ENCODE results near the gene PSMA3.
A peak's percentile ranks its signal among the peaks of the same experiment; 100 is the strongest.

Gene PSMA3

DNA sequence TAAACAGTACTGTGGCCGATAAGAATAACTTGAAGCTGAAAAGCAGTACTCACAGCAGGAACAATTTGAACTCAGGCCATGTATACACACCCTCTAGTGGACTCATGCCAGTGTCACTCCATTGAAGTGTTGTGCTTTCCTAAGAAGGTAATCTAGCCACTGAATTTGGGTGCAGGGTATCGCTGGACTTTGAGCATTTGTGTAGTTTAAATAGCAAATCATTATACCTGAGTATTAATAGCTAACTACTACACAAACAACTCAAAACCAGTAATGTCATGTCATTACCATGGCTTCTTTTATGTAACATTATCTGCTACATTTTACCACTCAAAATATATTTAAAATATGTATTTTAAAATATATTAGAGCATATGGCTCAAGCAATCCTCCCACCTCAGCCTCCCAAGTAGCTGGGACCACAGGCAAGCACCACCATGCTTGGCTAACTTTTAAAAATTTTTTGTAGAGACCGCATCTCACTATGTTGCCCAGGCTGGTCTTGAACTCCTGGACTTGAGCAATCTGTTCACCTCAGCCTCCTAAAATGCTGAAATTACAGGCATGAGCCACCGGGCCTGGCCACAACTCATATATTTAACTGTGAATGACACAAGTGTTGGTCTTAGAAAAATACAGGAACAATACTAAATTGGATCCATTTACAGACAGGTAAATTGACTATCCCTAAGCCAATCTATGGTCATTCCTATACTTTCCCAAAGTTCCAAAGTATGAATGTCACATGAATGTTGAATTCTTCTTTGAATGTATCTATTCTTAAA, 28.1 kb downstream of the PSMA3 start:
- no peak for DNase-seq (ENCODE audit: low spot score)

DNA sequence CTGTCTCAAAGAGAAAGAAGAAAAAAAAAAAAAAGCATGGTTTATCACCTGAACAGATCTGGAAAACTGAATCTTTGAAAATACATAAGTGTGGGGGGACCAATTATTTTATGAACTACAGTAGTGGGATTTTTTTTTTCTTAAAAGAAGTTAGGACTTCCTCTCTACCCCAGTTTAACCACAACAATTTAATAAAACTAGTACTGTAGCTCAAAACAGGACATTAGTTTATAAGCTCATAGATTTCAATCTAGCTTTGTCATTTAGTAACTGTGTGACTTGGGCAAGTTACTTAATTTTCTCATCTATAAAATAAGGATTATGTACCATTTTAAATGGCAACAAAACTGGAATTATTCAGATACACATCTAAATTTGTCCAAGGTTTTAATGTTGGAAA, 30.2 kb downstream of the PSMA3 start:
- no peak for DNase-seq (ENCODE audit: low spot score)

DNA sequence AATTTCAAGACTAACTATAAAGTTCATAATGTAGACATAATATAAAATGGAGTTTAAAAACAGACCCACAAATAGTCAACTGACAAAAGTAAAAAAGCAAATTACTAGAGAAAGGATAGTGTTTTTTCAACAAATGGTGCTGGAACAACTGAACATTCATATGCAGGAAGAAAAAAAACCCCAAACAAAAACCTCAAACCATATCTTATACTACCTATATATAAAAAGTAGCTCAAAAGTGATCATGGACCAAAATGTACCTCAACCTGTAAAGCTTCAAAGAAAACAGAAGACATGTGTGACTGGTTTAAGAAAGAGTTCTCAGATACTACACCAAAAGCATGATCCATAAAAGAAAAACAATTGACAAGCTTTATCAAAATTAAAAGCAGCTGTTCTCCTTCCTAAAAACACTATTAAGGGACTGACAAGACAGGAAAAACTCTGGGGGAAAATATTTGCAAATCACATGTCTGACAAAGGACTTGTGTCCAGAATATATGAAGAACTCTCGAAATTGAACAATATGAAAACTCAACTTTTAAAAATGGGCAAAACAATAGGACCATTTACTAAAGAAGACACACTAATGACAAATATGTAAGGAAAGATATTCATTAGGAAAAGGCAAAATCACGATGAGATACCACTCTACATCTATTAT, 31.0 kb downstream of the PSMA3 start:
- no peak for DNase-seq (ENCODE audit: low spot score)

DNA sequence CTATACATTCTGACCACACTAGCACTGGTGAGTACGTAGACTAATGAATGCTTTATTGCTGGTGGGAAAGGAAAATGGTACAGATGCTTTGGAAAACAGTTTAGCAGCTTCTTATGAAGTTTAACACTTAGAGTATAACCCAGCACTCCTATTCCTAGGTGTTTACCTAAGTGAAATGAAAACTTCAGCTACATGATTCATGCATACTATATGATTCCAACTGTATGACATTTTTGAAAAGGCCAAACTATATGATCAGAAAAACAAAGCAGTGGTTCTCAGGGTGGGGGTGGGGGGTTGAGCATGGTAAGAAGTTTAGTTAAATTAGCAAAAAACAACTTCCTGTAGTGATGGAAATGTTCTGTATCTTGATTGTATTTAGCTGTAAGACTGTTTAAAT, 31.6 kb downstream of the PSMA3 start:
- no peak for DNase-seq (ENCODE audit: low spot score)

DNA sequence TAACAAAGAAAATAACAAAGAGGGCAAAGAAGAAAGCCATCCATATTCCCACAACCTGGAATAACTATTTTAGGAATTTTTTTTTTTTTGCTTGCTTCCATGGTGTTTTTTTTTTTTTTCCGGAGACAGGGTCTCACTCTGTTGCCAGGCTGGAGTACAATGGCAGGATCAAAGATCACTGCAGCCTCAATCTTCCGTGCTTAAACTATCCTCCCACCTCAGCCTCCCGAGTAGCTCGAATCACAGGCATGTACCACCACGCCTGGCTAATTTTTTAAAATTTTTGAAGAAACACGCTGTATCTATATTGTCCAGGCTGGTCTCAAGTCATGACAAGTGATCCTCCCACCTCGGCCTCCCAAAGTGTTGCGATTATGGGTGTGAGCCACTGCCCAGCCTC, 33.5 kb downstream of the PSMA3 start:
- DNase-seq (ENCODE audit: low spot score), result no peak

DNA sequence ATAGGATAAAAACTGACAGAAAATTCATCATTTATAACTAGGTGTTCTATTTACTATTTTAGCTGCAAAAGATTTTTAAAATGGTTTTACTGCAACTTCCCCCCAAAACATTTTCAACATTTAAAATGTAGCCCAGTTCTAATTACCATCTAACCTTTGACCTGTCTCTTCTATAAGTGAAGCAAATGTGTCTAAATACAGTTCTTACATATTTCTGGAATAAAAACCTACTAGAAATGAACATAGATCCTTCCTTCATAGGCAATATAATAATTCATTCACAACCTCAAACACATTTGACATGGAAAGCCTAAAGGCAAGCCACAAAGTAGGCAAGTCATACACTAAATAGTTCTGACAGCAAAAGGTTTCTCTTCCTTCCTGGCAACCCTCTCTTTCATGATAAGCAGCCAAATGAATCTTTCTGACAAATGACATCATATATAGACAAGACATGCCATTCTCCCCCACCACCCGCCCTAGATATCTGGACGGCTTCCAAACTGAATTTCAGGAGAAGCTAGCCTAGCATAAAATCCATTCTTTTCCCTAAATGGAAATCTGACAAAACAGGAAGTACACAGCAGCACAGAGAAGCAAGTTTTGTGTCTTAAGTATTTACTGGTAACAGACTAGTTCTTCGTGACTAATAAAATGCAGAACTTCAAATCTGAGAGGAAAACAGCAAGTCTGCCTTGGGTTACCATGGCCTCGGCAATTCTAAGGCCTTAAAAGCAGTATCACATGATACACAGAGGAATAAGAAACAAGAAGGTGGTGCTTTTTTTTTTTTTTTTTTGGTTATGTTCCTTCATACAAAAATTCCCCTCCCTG, 36.5 kb downstream of the PSMA3 start:
- DNase-seq (ENCODE audit: low spot score), result no peak

DNA sequence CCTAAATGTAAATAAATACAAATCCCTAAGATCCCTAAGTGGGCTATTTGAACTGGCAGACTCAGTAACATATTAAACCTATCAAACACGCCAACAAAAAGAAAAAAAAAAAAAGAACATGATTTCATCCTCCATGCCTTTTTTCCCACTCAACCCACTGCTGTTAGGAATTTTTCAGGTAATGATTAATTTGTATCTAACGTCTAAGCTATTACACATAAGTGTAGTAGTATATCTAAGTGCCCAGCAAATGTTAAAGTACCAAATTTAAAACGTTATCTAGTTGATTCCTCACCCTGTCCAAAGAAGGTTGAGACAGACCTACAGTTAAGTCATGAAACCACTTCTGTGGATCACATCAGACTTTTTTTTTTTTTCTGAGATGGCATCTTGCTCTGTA, 37.3 kb downstream of the PSMA3 start:
- DNase-seq (ENCODE audit: low spot score), result no peak

DNA sequence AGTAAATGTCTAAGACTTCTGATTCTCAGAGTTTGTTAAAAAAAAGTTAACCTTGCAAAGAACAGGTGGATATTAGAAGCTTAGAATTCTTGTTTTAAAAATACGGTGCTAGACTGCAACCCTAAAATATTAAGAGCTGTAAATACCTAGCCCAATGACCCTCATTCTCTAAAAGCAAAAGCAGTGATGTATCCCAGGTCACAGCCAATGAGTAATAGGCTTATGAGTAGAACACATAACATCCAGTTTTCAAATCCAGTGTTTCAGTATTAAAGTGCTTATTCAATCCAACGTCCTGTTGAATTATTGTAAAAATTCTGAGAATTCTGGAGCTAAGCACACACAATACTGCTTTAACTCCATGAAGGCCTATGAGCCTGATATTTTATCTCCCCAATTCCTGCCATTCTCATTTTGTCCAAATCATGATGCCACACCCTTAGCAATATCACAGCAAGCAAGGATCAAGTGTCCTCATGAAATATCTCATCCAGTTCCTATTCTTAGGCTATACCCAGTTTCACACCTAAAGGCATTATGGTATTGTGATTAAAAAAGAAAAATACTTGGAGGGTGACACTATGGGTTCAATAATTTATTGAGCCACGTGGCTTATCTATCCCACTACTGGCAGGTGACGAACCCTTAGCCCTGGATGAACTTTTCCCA, 38.4 kb downstream of the PSMA3 start:
- DNase-seq (ENCODE audit: low spot score), result no peak

DNA sequence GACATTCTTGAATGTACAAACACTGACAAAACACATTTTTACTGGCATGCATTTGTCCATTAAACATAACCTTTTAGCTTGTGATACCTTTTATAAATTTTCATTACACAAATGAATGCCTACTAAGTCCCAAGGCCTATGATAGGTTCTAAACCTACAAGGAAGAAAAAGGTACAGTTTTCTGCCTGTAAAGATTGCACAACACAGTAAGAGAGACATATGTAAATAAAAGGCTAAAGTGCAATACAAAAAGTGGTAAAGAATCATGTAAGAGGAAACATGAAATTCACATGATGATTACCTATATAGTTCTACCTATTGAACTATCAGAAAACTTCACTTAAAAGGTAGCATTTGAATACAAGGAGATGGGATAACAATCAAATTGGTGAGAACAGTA, 39.1 kb downstream of the PSMA3 start:
- DNase-seq (ENCODE audit: low spot score), result no peak

DNA sequence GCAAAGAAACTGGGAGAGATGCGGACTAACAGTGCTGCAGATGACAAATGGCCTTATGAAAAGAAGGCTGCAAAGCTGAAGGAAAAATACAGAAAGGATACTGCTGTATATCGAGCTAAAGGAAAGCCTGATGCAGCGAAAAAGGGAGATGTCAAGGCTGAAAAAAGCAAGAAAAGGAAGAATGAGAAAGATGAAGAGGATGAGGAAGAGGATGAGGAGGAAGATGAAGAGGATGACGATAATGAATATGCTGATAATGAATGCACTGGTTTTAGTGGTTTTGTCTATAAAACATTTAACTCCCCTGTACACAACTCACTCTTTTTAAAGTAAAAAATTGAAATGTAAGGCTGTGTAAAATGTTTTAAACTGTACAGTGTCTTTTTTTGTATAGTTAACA, 40.5 kb downstream of the PSMA3 start:
- no peak for DNase-seq (ENCODE audit: low spot score)

DNA sequence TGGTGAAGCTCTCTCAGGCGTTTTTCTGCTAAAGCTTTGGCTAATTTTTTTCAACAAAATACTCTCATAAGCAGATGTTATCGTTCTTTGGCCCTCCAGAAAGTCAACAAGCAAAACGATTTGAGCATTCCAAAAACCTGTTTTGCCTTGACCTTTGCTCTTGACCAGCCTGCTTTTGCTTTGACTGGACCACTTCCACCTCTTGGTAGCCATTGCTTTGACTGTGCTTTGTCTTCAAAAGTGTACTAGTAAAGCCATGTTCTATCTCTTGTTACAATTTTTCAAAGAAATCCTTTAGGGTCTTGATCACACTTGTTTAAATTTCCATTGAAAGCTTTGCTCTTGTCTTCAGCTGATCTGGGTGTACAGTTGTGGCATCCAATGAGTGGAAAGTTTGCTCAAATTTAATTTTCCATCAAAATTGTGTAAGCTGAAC, 43.0 kb downstream of the PSMA3 start:
- no peak for DNase-seq (ENCODE audit: low spot score)

DNA sequence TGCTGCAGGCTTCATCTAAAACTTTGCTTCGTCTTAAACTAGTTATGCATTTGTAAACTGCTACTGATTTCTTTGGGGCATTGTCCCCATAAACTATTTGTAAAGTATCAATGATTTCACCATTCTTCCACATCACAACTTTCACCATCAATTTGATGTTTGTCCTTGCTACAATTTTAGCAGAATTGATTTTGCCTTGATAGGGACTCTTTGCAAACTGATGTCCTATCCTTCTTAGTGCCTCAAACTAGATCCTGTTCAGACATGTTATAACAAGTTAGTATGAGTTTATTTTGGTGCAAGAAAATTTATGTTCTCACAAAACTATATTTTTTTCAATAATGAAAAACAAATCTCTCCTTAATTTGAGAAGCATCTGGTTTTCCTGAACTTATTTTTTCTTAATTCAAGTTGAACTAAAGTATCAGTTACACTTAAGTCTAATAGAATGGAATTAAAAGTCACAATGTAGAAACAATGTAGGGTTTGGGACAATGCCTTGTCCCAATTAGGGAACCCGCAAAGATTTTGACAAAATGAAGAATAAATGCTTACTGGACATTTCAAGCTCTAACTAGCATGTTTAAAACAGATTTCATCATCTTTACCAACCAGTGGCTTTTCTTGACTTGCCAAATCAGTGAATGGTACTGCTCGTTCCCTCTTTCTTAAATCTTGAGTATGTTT, 43.6 kb downstream of the PSMA3 start:
- DNase-seq (ENCODE audit: low spot score), result no peak

DNA sequence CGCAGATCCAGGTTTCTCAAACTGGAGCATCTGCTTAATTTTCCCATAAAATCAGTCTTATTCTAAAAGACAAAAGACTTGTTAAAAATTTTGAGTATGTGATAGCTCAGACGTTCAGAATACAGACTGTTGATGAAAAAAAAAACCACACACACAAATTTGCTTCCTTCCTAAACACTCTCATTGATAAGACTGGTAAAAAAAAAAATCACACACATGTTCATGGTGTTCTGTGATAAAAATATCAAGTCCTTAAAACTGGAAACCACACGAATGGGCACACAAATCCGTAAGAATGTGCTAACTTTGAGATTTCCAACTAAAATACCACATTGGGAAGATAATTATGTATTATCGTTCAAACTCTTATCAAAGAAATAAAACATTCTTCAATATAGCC, 47.0 kb downstream of the PSMA3 start:
- DNase-seq (ENCODE audit: low spot score), result no peak

DNA sequence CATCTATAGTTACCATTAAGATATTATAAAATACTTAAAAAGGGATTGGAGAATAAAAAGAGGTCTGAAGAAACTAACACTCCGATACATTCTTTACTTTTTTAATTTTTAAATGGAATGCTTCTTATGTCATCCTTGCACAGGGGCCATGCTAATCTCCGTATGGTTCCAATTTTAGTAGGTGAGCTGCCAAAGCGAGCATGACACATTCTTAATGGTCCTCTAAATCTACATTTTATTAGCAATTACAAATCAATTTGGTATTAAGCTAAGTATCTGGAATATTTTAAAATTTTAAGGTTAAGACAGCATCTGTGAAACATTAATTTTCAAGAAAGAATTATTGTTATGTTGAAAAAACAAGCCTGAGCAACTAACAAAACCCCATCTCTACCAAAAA, 47.5 kb downstream of the PSMA3 start:
- no peak for DNase-seq (ENCODE audit: low spot score)

DNA sequence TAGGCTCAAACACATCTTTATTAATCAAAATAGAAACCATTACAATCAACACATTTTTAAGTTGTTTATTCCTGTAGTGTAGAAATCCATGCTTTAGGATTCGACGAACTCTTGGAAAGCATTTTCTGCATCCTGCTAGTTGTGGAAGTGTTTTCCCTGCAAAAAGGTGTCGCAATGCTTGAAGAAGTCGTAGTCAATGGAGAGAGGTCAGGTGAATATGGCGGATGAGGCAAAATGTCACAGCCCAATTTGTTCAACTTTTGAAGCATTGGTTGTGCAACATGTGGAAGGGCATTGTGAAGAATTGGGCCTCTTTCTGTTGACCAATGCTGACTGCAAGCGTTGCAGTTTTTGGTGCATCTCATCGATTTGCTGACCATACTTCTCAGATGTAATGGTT, 49.6 kb downstream of the PSMA3 start:
- no peak for DNase-seq (ENCODE audit: low spot score)

DNA sequence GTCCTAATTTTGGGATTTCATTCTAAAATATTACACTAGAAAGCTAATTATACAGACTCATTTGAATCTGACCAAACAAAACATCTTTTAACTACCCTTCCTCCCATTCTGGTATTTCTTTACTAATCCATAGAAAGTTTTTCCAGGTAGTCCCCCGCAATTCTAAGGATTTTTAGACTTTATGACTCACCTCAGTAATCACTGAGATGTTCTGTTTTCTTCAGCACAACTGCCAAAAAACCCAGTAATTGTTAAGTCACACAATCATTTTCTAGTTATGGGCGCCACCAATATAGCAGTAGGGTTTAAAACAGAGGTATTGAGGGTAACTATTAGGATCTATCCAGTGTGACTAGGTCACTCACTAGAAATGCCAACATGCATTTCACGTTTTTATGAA, 52.1 kb downstream of the PSMA3 start:
- DNase-seq (ENCODE audit: low spot score), result no peak

DNA sequence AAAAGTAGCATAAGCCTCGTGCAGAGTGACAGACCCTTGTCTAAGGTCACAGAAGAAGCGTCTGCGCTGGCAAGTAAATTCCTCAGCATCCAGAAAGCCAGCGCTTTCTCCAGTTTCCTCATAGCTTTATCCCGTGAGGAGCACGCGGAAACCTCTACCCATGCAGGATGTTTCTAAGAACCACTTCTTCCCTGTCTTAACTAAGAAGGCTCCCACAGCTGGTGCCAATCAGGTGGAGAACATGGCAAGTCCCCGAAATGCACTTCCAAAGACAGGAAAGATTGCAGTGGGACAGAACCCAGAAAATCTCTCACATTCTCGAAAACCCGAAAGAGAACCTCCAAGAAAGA, 52.7 kb downstream of the PSMA3 start:
- DNase-seq (ENCODE audit: low spot score), result no peak

DNA sequence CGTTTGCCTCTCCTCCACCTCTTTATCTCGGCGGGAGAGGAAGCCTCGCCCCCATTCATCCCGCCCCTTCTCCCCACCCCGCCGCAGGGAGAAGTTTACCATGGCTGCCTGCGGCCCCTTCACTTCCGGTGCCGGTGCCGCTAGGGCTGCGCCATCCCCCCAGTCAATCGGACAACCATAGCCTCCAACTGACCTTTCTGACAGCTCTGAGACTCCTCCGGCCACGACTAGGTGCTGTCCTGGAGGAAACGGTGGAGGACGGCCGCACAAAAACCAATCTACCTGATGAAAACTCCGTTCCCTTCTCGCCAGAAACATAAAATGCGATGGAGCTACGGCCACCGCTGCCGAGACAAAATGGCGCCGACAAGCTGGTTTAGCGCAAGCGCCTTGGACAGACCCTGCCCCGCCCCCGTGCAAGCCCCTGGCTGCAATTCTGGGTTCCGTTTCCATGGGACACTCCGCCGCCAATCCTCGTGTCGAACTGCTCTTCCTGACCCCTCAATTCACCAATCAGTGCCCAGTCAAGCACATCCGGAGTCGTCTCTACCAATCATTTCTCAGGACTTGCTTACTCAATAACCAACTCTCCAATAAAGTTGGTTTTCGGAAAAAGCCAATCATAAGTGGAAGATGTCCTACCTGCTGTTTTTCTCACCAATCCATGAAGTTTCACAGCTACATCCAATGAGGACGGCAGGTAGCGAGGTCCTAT, 53.3 kb downstream of the PSMA3 start:
- DNase-seq (ENCODE audit: low spot score), result peak; percentile 99

DNA sequence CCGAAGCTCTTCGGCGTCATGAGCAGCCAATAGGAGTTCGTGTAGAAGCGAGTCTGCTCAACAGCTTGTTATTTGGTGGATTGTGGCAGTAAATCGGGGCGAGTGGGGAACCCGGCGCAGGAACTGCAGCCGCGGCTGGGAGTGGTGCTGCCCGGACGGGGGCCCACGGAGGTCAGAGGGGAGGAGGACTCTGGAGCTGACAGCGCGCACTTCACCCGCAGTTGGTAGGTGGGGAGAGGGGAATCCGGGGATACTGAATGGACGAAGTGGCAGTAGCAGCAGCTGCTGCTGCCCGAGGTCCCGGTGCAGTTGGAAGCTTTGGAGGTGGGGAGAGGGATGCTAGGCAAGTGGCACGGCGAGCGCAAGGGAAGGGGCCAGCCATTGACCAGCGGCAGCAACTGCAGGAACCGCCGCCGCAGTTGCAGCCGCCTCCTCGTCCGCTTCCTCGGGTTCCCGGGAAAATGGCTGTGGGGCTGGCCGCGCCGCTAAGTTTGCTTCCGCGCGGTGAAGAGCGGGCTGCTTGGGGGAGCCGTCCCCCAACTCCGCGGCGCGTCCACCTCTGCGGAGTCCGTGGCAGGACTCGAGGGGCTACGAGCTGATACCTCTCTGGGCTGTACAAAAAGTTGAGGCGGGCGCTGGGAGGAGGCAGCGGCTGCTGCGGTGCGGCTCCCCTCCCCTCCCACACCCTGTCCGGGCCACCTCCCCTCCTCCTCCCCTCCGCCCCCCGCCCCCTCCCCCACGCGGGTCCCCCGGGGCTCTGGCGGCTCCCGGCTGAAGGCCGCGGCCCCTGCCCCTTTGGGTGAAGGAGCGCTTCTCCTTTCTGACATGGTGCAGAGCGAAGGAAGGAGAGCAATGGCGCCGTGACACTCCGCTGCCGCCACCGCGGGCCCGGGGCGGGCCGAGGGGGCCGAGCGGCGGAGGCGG, 54.1 kb downstream of the PSMA3 start, which contains the start of gene ARID4A:
TSS of gene ARID4A (plus strand) at position 79 of the 924 bp plus-strand sequence. CDS start 1,300 bp downstream, outside the sequence.
- peak; percentile 88 for DNase-seq (ENCODE audit: low spot score)
